SK-N-MC (cell line): ENCODE data around the gene PPP1R3G.
A peak's percentile ranks its signal among the peaks of the same experiment; 100 is the strongest.
"Not testable (repeated sequence)": the region's sequence is repeated elsewhere in the genome, so short reads cannot be mapped to it uniquely, and the experiment has no call there.

Experiments used
- DNase-seq: peaks from one replicate; pipeline ENCODE4 v3.0.0-alpha.2; 2011; ENCODE audit warnings: low read depth, low spot score
- H3K27ac ChIP-seq: fragments of 200-600 bp; sonication (generic); 2 replicates; pipeline ENCODE4 v1.5.1; 2016; ENCODE audit warnings: mixed run types
- H3K36me3 ChIP-seq: fragments of 200-600 bp; sonication (generic); 2 replicates; pipeline ENCODE4 v1.6.1; 2017; ENCODE audit warnings: antibody characterized with exemption, low read length, mixed read lengths; ENCODE audit not compliant: insufficient read depth
- H3K4me3 ChIP-seq: fragments of 200-600 bp; sonication (generic); 2 replicates; pipeline ENCODE4 v1.5.1; 2016
- H3K9ac ChIP-seq: fragments of 200-600 bp; sonication (generic); 2 replicates; pipeline ENCODE4 v1.8.0; 2017; ENCODE audit warnings: mixed run types, mixed read lengths; ENCODE audit not compliant: insufficient read length
- H3K9me3 ChIP-seq: fragments of 200-600 bp; sonication (generic); 2 replicates; pipeline ENCODE4 v1.6.1; 2017; ENCODE audit warnings: low read depth, mild to moderate bottlenecking, antibody characterized with exemption, low read length, moderate library complexity, mixed read lengths
- EZH2 ChIP-seq: fragments of 200-600 bp; sonication (generic); IDR thresholded peaks from one replicate; pipeline ENCODE4 v1.6.1; 2017; ENCODE audit warnings: antibody characterized with exemption
- FOXP2 ChIP-seq: optimal IDR thresholded peaks from 2 replicates; pipeline ENCODE3; 2011; ENCODE audit warnings: mild to moderate bottlenecking, moderate library complexity; ENCODE audit not compliant: insufficient read depth; ENCODE audit errors: extremely low read length, control extremely low read depth
- POLR2AphosphoS5 ChIP-seq: IDR thresholded peaks from 2 replicates; pipeline ENCODE4 v1.6.1; 2012; ENCODE audit warnings: mild to moderate bottlenecking, low read depth, low read length, borderline replicate concordance

PPP1R3G gene

DNA sequence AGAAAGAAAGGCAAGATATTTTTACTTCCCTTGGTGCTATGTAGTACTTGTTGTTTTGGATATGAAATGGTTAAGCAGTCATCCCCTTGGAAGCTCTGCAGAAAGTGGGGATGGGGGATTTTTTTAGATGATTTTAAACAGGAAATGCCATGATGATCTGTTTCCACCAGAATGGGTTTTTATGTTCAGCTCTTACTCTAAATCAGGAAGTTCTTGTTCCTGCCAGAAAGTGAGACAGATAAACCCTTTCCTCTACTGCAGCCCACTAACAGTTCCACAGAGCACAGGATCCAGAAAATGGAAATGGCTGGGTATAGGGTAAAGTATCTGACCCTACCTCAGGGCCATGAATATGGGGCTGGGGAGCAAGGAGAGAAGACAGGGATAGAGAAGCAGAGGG lies 32.1 kb upstream of the PPP1R3G start:
- Histone ChIP-seq H3K9ac (no peak overlapping the region), H3K27ac (peak overlapping the region; percentile 49; the same call in 1 of the 2 replicates)
- DNase-seq: peak; percentile 45

DNA sequence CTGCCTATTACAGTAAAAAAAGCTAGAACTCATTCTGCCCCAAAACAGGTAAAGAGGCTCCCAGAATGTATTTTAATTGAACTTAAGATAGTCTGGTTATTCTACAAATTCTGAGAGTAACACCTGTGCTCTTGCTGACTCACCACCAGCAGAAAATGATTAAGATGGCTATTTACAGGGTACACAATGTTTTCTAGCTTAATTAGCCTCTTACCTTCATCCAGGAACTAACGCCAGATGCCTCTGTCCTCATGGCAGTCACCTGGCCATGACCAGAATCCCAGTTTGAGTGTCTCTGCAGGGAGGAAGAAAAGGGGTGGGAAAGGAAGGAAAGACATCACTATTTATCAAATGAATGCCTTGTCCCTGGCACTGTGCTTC lies 31.3 kb upstream of the PPP1R3G start:
- Histone ChIP-seq H3K36me3 (no peaks in the 10 kb centered on the region), H3K27ac (peak overlapping the region; percentile 17; the same call in 1 of the 2 replicates), H3K9me3 (0 out of 2 replicates have a peak, but pooled peaks cover 7% of the 10 kb centered on the region), H3K4me3 (peak overlapping the region; percentile 23; the same call in 1 of the 2 replicates), H3K9ac (no peak overlapping the region)
- TF ChIP-seq POLR2AphosphoS5: no peak
- no peak for TF ChIP-seq FOXP2
- no peak for TF ChIP-seq EZH2
- DNase-seq: no peak

More for the DNA sequence above, 32.1 kb upstream of the PPP1R3G start:
- no peak for TF ChIP-seq EZH2
- no peak for TF ChIP-seq FOXP2
- no peak for TF ChIP-seq POLR2AphosphoS5
- no peaks in the 10 kb centered on the region for H3K36me3 ChIP-seq
- no peak overlapping the region for H3K4me3 ChIP-seq
- H3K9me3 ChIP-seq: 0 out of 2 replicates have a peak, but pooled peaks cover 7% of the 10 kb centered on the region

DNA sequence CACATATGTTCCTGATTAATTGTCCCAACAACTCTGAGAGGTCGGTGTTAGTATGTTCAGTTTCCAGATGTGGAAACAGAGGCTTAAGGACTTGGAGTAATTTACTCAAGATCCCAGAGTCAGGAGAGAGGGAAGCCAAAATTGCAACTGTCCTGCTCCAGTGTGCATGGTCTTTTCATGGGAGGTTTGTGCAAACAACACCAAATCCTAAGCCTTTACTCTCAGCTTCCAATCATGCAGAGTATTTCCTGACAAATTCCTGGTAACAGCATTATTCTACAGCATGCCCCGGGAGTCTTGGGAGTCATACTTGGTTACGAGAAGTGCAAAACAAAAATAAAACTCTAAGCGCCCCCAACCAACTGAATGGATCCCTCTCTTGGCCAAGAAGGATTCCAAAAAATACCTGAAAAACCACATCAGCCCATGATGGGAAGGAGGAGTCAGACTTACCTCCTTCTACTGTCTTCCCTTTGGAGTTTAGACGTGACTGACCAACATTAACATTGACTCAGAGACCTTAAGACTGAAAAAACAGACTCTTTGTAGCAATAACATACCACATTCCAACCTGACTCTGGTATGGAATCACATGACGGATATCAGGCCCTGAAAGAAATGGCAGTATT lies 30.8 kb upstream of the PPP1R3G start:
- H3K9ac ChIP-seq: no peak overlapping the region
- no peaks in the 10 kb centered on the region for H3K36me3 ChIP-seq
- 0 out of 2 replicates have a peak, but pooled peaks cover 7% of the 10 kb centered on the region for H3K9me3 ChIP-seq
- peak overlapping the region; percentile 23; the same call in 1 of the 2 replicates for H3K4me3 ChIP-seq
- DNase-seq: no peak
- TF ChIP-seq EZH2 (no peak), FOXP2 (no peak), POLR2AphosphoS5 (no peak)
- peak overlapping the region; percentile 17; the same call in 1 of the 2 replicates for H3K27ac ChIP-seq

DNA sequence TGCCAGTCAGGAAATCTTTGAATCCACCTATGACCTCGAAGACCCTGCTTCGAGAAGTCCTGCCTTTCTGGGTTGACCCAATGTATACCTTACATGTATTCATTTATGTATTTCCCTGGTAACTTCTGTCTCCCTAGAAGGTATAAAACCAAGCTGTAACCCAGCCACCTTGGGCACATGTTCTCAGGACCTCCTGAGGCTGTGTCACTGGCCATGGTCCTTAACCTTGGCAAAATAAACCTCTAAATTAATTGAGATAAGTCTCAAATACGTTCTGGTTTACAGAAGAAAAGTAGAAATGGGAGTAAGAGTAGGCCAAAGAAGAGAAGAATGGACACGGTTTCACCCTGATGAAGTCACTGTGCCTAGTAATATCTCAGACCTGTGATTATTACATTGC lies 30.0 kb upstream of the PPP1R3G start:
- no peak for DNase-seq

DNA sequence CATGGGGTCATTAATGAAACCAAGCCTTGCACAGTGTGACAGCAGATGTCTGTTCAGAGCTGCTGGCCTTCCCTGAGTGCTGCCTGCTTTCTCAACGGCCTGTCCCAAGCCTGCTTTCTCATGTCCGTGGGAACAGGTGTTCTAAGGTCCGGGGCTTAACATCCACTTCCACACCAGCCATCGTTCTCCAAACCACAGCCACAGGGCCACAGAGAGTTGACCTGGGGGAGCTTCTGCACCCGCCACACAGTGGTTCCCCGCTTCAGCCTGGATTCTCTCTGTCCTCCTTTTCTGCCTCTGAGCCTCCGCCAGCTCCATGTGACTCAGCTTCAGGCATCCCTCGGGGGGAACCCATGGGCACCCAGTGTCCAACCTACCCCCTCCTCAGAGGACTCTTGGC lies 26.9 kb upstream of the PPP1R3G start:
- H3K27ac ChIP-seq: no peak overlapping the region
- no peak for TF ChIP-seq POLR2AphosphoS5
- TF ChIP-seq EZH2: no peak
- no peak for TF ChIP-seq FOXP2
- no peaks in the 10 kb centered on the region for H3K36me3 ChIP-seq
- no peak for DNase-seq
- H3K9ac ChIP-seq: no peak overlapping the region
- H3K4me3 ChIP-seq: no peak overlapping the region
- no peaks in the 10 kb centered on the region for H3K9me3 ChIP-seq

More for the DNA sequence above, 30.0 kb upstream of the PPP1R3G start:
- no peak for TF ChIP-seq FOXP2
- TF ChIP-seq POLR2AphosphoS5: no peak
- TF ChIP-seq EZH2: no peak
- 0 out of 2 replicates have a peak, but pooled peaks cover 5% of the 10 kb centered on the region for H3K9me3 ChIP-seq
- H3K27ac ChIP-seq: no peak overlapping the region
- no peak overlapping the region for H3K9ac ChIP-seq
- no peaks in the 10 kb centered on the region for H3K36me3 ChIP-seq
- no peak overlapping the region for H3K4me3 ChIP-seq

DNA sequence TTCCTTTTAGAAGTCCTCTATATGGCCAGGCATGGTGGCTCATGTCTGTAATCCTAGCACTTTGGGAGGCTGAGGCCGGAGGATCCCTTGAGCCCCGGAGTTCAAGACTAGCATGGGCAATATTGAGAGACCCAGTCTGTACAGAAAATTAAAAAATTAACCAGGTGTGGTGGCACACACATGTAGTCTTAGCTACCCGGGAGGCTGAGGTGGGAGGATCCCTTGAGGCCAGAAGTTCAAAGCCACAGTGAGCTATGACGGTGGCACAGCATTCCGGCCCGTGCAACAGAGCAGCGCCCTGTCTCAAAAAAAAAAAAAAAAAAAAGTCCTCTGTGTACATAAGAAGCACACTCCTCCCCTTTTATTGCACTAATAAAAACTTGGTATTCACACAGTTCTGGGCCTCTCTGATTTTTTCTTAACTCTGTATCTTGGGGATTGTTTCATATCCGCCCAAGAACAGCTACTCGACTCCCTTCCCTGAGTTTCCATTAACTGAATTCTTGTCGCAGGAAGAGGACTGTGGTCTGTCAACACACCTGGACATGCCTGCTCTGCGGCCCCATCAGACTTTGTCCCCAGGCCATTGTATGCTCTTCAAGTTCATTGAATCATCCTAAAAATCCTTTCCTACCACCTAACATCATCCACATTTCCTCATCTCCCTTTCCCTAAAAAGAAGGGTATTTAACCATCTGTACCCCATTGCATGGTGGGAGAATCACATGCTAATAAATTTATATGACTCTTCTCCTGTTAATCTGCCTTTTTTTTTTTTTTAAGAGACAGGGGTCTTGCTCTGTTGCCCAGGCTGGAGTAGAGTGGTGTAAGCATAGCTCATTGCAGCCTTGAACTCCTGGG lies 25.9 kb upstream of the PPP1R3G start:
- TF ChIP-seq EZH2 (no peak), FOXP2 (no peak), POLR2AphosphoS5 (no peak)
- H3K9me3 ChIP-seq: no peaks in the 10 kb centered on the region
- H3K27ac ChIP-seq: no peak overlapping the region
- no peak overlapping the region for H3K4me3 ChIP-seq
- no peak overlapping the region for H3K9ac ChIP-seq
- no peak for DNase-seq
- H3K36me3 ChIP-seq: no peaks in the 10 kb centered on the region

DNA sequence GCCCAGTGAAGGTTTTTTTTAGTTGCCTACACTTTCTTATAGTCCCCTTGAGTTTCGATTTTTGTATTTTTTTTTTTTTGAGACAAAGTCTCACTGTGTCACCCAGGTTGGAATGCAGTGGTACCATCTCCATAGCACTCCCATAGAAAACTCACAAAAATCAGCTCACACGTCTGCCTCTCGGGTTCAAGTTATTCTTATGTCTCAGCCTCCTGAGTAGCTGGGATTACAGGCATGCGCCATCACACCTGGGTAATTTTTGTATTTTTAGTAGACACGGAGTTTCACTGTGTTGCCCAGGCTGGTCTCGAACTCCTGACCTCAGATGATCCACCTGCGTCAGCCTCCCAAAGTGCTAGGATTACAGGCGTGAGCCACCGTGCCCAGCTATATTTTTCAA lies 24.7 kb upstream of the PPP1R3G start:
- DNase-seq, H3K4me3 ChIP-seq, H3K9ac ChIP-seq, H3K27ac ChIP-seq, H3K9me3 ChIP-seq, H3K36me3 ChIP-seq: not testable (repeated sequence)

DNA sequence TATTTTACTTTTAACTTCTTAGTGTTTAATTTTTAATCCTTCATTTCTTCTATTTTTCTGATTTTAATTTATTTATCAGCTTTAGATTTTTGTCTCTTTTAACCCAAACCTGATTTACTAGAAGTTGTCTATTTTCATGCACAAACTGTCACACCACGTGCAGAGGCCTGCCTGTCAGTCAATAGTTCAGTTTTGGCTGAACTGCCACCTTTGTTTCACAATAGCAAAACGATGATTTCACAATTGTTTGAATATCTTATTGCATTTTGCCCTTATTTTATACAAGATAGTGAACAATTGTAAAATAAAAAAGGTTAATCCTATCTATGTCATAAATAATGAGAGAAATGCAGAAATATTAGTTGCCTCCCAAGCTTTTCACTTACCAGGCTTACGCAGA lies 24.0 kb upstream of the PPP1R3G start:
- DNase-seq: no peak
- Histone ChIP-seq H3K27ac (no peak overlapping the region), H3K9me3 (no peaks in the 10 kb centered on the region), H3K36me3 (no peaks in the 10 kb centered on the region), H3K9ac (no peak overlapping the region), H3K4me3 (no peak overlapping the region)
- no peak for TF ChIP-seq FOXP2
- no peak for TF ChIP-seq EZH2
- no peak for TF ChIP-seq POLR2AphosphoS5
